ENCODE data around the gene MORC3. TPM values are rescaled to one million over a fixed set of nuclear protein-coding genes. Genes with fewer than 3 reads are reported as not detected.

MORC3 gene
- total RNA-seq, 3 donors from 2014 or later (not counting 1 experiment from before 2014, with no cell fraction given): 59.7 to 74.1 (median 64.8) TPM

DNA sequence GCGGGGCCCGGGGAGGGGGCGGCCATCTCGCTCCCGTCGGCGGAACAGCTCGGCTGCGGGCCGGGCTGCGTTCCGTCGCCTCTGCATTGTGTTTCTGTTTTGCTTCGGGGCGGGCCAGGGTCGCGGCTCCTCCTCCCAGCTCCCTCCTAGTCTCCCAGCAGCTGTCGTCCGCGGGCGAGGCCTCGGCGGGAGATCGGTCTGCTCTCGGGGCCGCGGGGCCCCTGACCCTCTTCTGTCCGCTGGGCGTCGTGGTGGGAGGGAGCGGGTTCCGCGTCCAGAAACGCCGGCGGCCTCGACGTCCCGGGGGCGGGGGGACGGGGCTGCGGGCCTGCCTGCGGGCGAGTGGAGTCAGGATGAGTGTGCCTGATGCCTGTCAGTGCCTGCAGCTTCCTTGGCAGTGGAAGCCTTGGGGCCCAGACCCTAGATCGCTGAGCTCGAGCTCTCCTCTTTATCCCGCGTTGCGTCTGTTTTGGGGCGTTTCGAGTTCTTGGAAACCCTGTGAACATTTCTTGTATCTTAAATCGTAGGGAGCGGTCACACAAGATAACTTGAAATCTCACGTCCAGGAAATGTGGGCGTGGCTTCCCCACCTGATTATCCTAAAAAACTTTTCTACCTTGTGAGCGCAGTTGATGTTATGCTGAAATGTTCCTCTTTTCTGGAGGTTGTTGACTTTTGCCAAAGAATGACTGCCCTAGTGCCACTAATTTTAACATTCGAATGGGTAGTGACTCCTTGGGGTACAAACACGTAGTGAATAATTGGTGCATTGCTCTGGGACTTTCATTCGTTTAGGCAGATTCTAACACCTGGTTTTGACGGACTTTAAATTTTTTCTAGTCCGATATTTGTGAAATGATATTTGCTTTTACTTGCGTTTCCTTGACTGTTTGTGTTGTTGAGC is 676 bp downstream of the MORC3 start:
- Histone ChIP-seq H3K27ac (ENCODE audit: low read length) (peak overlapping the region; percentile 89), H3K4me3 (ENCODE audit: low read length) (peak overlapping the region; percentile 94), H3K36me3 (ENCODE audit: control insufficient read depth, insufficient read depth, low read length) (peaks cover 16% of the 10 kb centered on the region), H3K27me3 (ENCODE audit: control insufficient read depth, insufficient read depth, low read length) (no peaks in the 10 kb centered on the region), H3K4me1 (ENCODE audit: control insufficient read depth, insufficient read depth, low read length) (peaks cover 21% of the 10 kb centered on the region), H3K9me3 (ENCODE audit: control insufficient read depth, insufficient read depth, low read length) (no peaks in the 10 kb centered on the region)
- intact Hi-C loops (cut with micrococcal nuclease): loop anchor here (1.0 to 5.0 kb wide), 6 partner anchors 22 to 1273 kb away; partner anchors contain the start of genes CHAF1B, DOP1B and RUNX1
- H3K4me1 Mint-ChIP-seq: peaks cover 35 to 44% of the 10 kb centered on the region in 2 donors
- WGBS (ENCODE audit: insufficient coverage): under 1% methylated on average over 61 of the region's 62 CpGs
- H3K9me3 Mint-ChIP-seq: no peaks in the 10 kb centered on the region
- TF ChIP-seq, protein P1, sequence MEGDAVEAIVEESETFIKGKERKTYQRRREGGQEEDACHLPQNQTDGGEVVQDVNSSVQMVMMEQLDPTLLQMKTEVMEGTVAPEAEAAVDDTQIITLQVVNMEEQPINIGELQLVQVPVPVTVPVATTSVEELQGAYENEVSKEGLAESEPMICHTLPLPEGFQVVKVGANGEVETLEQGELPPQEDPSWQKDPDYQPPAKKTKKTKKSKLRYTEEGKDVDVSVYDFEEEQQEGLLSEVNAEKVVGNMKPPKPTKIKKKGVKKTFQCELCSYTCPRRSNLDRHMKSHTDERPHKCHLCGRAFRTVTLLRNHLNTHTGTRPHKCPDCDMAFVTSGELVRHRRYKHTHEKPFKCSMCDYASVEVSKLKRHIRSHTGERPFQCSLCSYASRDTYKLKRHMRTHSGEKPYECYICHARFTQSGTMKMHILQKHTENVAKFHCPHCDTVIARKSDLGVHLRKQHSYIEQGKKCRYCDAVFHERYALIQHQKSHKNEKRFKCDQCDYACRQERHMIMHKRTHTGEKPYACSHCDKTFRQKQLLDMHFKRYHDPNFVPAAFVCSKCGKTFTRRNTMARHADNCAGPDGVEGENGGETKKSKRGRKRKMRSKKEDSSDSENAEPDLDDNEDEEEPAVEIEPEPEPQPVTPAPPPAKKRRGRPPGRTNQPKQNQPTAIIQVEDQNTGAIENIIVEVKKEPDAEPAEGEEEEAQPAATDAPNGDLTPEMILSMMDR (IDR thresholded peaks at IDR 0.05): no peak
- DNase-seq: peak in 1 of 2 donors; percentile 65
- peak overlapping the region; percentile 87 to 98 for H3K27ac Mint-ChIP-seq
- peak; percentile 57 to 79 (median 67) for ATAC-seq
- no peaks in the 10 kb centered on the region for H3K27me3 Mint-ChIP-seq (ENCODE audit: low read depth in 2 of 2)
- H3K36me3 Mint-ChIP-seq: no peaks in the 10 kb centered on the region
- peak overlapping the region; percentile 88 for H3K4me3 Mint-ChIP-seq

DNA sequence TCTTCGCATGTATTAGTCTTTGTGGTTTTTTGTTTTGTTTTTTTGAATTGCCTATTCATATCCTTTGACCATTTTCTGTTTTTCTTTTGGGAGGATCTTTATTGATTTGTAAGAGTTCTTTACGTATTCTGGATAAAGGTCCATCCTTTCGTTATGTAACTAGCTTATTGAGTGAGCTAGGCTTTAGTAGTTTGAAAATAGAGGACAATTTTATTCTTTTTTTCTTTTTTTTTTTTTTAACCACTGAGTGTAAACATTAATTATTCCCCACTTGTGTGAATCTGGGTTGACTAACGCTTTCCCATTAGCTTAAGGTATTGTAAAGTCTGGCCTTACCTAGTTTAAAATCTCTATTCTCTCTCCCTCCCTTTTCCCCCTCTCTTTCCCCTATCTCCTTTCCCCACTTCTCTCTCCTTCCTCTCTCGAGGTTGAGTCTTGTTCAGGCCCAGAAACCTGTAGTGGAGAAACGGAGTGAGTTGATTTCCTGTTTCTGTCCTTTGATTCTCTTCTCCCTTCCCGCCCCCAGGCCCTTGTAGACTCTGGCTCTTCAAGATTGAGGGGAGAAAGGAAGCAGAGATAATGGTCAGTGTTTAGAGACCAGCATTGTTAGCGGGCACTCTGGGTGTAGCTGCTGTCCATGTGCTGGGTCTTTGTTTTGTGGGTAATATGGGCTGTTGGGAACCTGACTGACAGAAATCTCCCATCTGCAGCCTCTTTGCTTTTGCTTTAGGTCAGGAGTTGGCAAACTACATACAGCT is 1.5 kb downstream of the MORC3 start:
- Histone ChIP-seq H3K4me1 (ENCODE audit: control insufficient read depth, insufficient read depth, low read length) (peaks cover 21% of the 10 kb centered on the region), H3K9me3 (ENCODE audit: control insufficient read depth, insufficient read depth, low read length) (no peaks in the 10 kb centered on the region), H3K4me3 (ENCODE audit: low read length) (peak overlapping the region; percentile 94), H3K27me3 (ENCODE audit: control insufficient read depth, insufficient read depth, low read length) (no peaks in the 10 kb centered on the region), H3K27ac (ENCODE audit: low read length) (peak overlapping the region; percentile 89), H3K36me3 (ENCODE audit: control insufficient read depth, insufficient read depth, low read length) (peaks cover 16% of the 10 kb centered on the region)
- 7% methylated on average over 1 of the region's 8 CpGs for WGBS (ENCODE audit: insufficient coverage)
- peak overlapping the region; percentile 87 to 98 for H3K27ac Mint-ChIP-seq
- TF ChIP-seq, protein P1 (IDR thresholded peaks at IDR 0.05): no peak
- peaks cover 35 to 44% of the 10 kb centered on the region in 2 donors for H3K4me1 Mint-ChIP-seq
- H3K27me3 Mint-ChIP-seq (ENCODE audit: low read depth in 2 of 2): no peaks in the 10 kb centered on the region
- H3K9me3 Mint-ChIP-seq: no peaks in the 10 kb centered on the region
- DNase-seq (peak in 1 of 2 donors; percentile 50), ATAC-seq (no peak)
- no peaks in the 10 kb centered on the region for H3K36me3 Mint-ChIP-seq
- peak overlapping the region; percentile 88 for H3K4me3 Mint-ChIP-seq
- intact Hi-C loops (cut with micrococcal nuclease): loop anchor here (1.0 to 5.0 kb wide), 4 partner anchors 61 to 1274 kb away; partner anchors contain the start of genes CHAF1B and RUNX1

DNA sequence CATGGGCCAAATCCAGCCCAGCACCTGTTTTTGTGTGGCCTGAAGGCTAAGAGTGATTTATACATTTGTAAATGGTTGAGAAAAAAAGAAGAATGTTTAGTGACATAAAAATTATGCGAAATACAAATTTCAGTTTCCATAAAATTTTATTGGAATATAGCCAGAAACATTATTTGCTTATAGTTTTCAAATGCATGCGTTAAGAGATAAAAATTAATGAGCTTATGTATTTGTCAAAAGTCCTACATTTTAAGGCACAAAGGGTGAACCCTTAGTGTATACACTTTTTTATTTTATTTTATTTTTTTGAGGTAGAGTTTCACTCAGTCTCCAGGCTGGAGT is 2.1 kb downstream of the MORC3 start:
- Mint-ChIP-seq H3K27ac (peak overlapping the region; percentile 87 to 98), H3K4me1 (peaks cover 35 to 44% of the 10 kb centered on the region in 2 donors), H3K36me3 (no peaks in the 10 kb centered on the region), H3K4me3 (peak overlapping the region; percentile 88), H3K27me3 (ENCODE audit: low read depth in 2 of 2) (no peaks in the 10 kb centered on the region), H3K9me3 (no peaks in the 10 kb centered on the region)
- Histone ChIP-seq H3K36me3 (ENCODE audit: control insufficient read depth, insufficient read depth, low read length) (peaks cover 16% of the 10 kb centered on the region), H3K27ac (ENCODE audit: low read length) (peak overlapping the region; percentile 89), H3K4me3 (ENCODE audit: low read length) (no peak overlapping the region), H3K4me1 (ENCODE audit: control insufficient read depth, insufficient read depth, low read length) (peaks cover 21% of the 10 kb centered on the region), H3K9me3 (ENCODE audit: control insufficient read depth, insufficient read depth, low read length) (no peaks in the 10 kb centered on the region), H3K27me3 (ENCODE audit: control insufficient read depth, insufficient read depth, low read length) (no peaks in the 10 kb centered on the region)
- intact Hi-C loops (cut with micrococcal nuclease): loop anchor here (5.0 kb wide), 2 partner anchors 65 to 1275 kb away; partner anchors contain the start of genes CHAF1B and RUNX1
- DNase-seq (no peak), ATAC-seq (no peak)
- TF ChIP-seq, protein P1 (IDR thresholded peaks at IDR 0.05): no peak
- WGBS (ENCODE audit: insufficient coverage): no CpG with 5 or more reads among the region's 2 CpGs

Measured in natural killer cell (primary cell).